Measurements from ENCODE around the gene EVX2.

Gene EVX2

GRCh38 chr2:176107731-176108181 lies 24.0 kb upstream of the EVX2 start:
- DNase-seq (ENCODE audit: low read depth), result no peak

GRCh38 chr2:176106581-176107539 lies 23.1 kb upstream of the EVX2 start, which contains the start of gene HOXD11:
TSS of gene HOXD11 (plus strand) at chr2:176107280. CDS start at chr2:176107356, 76 bp downstream.
- no peak for DNase-seq (ENCODE audit: low read depth)

- no peak for DNase-seq (ENCODE audit: low read depth)
Measured at GRCh38 chr2:176105730-176106580, 22.2 kb upstream of the EVX2 start.

GRCh38 chr2:176105078-176105729 lies 21.4 kb upstream of the EVX2 start:
- DNase-seq (ENCODE audit: low read depth), result no peak

- no peak for DNase-seq (ENCODE audit: low read depth)
Measured at GRCh38 chr2:176104316-176105077, 20.7 kb upstream of the EVX2 start.

- no peak for DNase-seq (ENCODE audit: low read depth)
Measured at GRCh38 chr2:176103742-176104315, 20.1 kb upstream of the EVX2 start.

GRCh38 chr2:176103194-176103593 lies 19.4 kb upstream of the EVX2 start:
- DNase-seq (ENCODE audit: low read depth), result no peak

- no peak for DNase-seq (ENCODE audit: low read depth)
Measured at GRCh38 chr2:176102309-176102866, 18.6 kb upstream of the EVX2 start.

GRCh38 chr2:176101842-176102241 lies 18.1 kb upstream of the EVX2 start:
- no peak for DNase-seq (ENCODE audit: low read depth)

- DNase-seq (ENCODE audit: low read depth), result no peak
Measured at GRCh38 chr2:176101216-176101830, 17.6 kb upstream of the EVX2 start.

GRCh38 chr2:176100547-176101140 lies 16.9 kb upstream of the EVX2 start:
- no peak for DNase-seq (ENCODE audit: low read depth)

- no peak for DNase-seq (ENCODE audit: low read depth)
Measured at GRCh38 chr2:176099728-176100546, 16.2 kb upstream of the EVX2 start, which contains the start of gene HOXD12. TSS of gene HOXD12 (plus strand) at chr2:176099795. CDS start at chr2:176099802, 7 bp downstream.

- DNase-seq (ENCODE audit: low read depth), result no peak
Measured at GRCh38 chr2:176099159-176099727, 15.5 kb upstream of the EVX2 start.

- no peak for DNase-seq (ENCODE audit: low read depth)
Measured at GRCh38 chr2:176098366-176099158, 14.8 kb upstream of the EVX2 start.

GRCh38 chr2:176097820-176098365 lies 14.1 kb upstream of the EVX2 start:
- no peak for DNase-seq (ENCODE audit: low read depth)

- peak; percentile 60 for DNase-seq (ENCODE audit: low read depth)
Measured at GRCh38 chr2:176096986-176097819, 13.4 kb upstream of the EVX2 start.

Measured in HS-5 (cell line).